Trophoblast cell (in vitro differentiated cells and primary cell): ENCODE measurements around the gene SNX15.
"Not testable (repeated sequence)": the region's sequence is repeated elsewhere in the genome, so short reads cannot be mapped to it uniquely, and the experiment has no call there.

Experiments
- DNase-seq, 2 donors: peaks; one replicate each; pipeline ENCODE4 v3.0.0-alpha.2; 2016
- H2AFZ ChIP-seq: 2 replicates; pipeline ENCODE4 v1.6.1; 2013; ENCODE audit warnings: low read length, moderate library complexity, mild to moderate bottlenecking; ENCODE audit not compliant: insufficient read depth, poor library complexity
- H2AK5ac ChIP-seq: 2 replicates; pipeline ENCODE4 v1.6.1; 2013; ENCODE audit warnings: mild to moderate bottlenecking, low read length
- H2BK120ac ChIP-seq: 2 replicates; pipeline ENCODE4 v1.6.1; 2013; ENCODE audit warnings: low read length, mild to moderate bottlenecking, moderate library complexity; ENCODE audit not compliant: insufficient read depth, poor library complexity
- H2BK12ac ChIP-seq: 2 replicates; pipeline ENCODE4 v1.6.1; 2013; ENCODE audit warnings: mild to moderate bottlenecking, low read length, moderate library complexity
- H2BK5ac ChIP-seq: 2 replicates; pipeline ENCODE4 v1.6.1; 2013; ENCODE audit warnings: low read length, low read depth, moderate library complexity, mild to moderate bottlenecking; ENCODE audit not compliant: poor library complexity
- H3K14ac ChIP-seq: 2 replicates; pipeline ENCODE4 v1.6.1; 2013; ENCODE audit warnings: mild to moderate bottlenecking, low read length
- H3K18ac ChIP-seq: 2 replicates; pipeline ENCODE4 v1.6.1; 2013; ENCODE audit warnings: mild to moderate bottlenecking, low read length
- H3K23ac ChIP-seq: 2 replicates; pipeline ENCODE4 v1.6.1; 2013; ENCODE audit warnings: low read length
- H3K27ac ChIP-seq: 2 replicates; pipeline ENCODE4 v1.5.1; 2013; ENCODE audit warnings: low read depth, mild to moderate bottlenecking, inconsistent platforms, low read length, moderate library complexity
- H3K27me3 ChIP-seq: 2 replicates; pipeline ENCODE4 v1.6.1; 2013; ENCODE audit warnings: inconsistent platforms, mild to moderate bottlenecking, low read length, moderate library complexity; ENCODE audit not compliant: insufficient read depth
- H3K36me3 ChIP-seq, 2 experiments: 1 replicate in 1 of 2; 2 replicates in 1 of 2; pipeline ENCODE4 v1.6.1; 2013; ENCODE audit warnings: low read length in 2 of 2, mild to moderate bottlenecking in 2 of 2, moderate library complexity in 1 of 2; ENCODE audit not compliant: insufficient read depth in 2 of 2, control insufficient read depth in 1 of 2
- H3K4ac ChIP-seq: 2 replicates; pipeline ENCODE4 v1.6.1; 2013; ENCODE audit warnings: low read depth, mild to moderate bottlenecking, low read length, moderate library complexity
- H3K4me1 ChIP-seq, 2 experiments: 1 replicate in 1 of 2; 2 replicates in 1 of 2; pipeline ENCODE4 v1.6.1; 2013; ENCODE audit warnings: low read length in 2 of 2, mild to moderate bottlenecking in 2 of 2, moderate library complexity in 1 of 2; ENCODE audit not compliant: insufficient read depth in 2 of 2, control insufficient read depth in 1 of 2
- H3K4me2 ChIP-seq: 2 replicates; pipeline ENCODE4 v1.6.1; 2013; ENCODE audit warnings: inconsistent platforms, mild to moderate bottlenecking, low read length, moderate library complexity
- H3K4me3 ChIP-seq: 2 replicates; pipeline ENCODE4 v1.5.1; 2013; ENCODE audit warnings: mild to moderate bottlenecking, low read depth, low read length, inconsistent platforms
- H3K79me1 ChIP-seq: one replicate; pipeline ENCODE4 v1.6.1; 2013; ENCODE audit warnings: low read length
- H3K79me2 ChIP-seq: 2 replicates; pipeline ENCODE4 v1.6.1; 2013; ENCODE audit warnings: low read length, mild to moderate bottlenecking; ENCODE audit not compliant: control insufficient read depth, insufficient read depth, poor library complexity
- H3K9ac ChIP-seq: 2 replicates; pipeline ENCODE4 v1.6.1; 2013; ENCODE audit warnings: mild to moderate bottlenecking, low read length
- H3K9me3 ChIP-seq: 2 replicates; pipeline ENCODE4 v1.6.1; 2013; ENCODE audit warnings: low read depth, mild to moderate bottlenecking, control low read depth, inconsistent platforms, low read length; ENCODE audit not compliant: insufficient read depth
- H4K12ac ChIP-seq: 2 replicates; pipeline ENCODE4 v1.6.1; 2013; ENCODE audit warnings: low read depth, mild to moderate bottlenecking, low read length, moderate library complexity
- H4K8ac ChIP-seq: 2 replicates; pipeline ENCODE4 v1.6.1; 2013; ENCODE audit warnings: low read depth, mild to moderate bottlenecking, low read length, moderate library complexity
- H4K91ac ChIP-seq: one replicate; pipeline ENCODE4 v1.6.1; 2013; ENCODE audit warnings: low read depth, mild to moderate bottlenecking, low read length, moderate library complexity
- WGBS: extraction: QIAGEN DNeasy Blood & Tissue Kit; methylation state at CpG from one replicate; pipeline ENCODE4 v1.1.7; 2013; ENCODE audit warnings: missing lambda C conversion rate; ENCODE audit not compliant: insufficient read length, insufficient coverage; ENCODE audit errors: extremely low coverage; 5-methylcytosine and 5-hydroxymethylcytosine counted together

The SNX15 gene

GRCh38 chr11:65023502-65023901 lies 3.7 kb upstream of the SNX15 start:
- peaks cover 13 to 22% of the 10 kb centered on the region in 2 experiments for H3K36me3 ChIP-seq
- H3K27ac ChIP-seq, H3K4me2 ChIP-seq, H3K79me1 ChIP-seq, H3K4me1 ChIP-seq, H2BK120ac ChIP-seq, H4K12ac ChIP-seq, H2AFZ ChIP-seq, H3K14ac ChIP-seq, H2BK5ac ChIP-seq, H3K9me3 ChIP-seq, H3K27me3 ChIP-seq, H4K91ac ChIP-seq, H3K79me2 ChIP-seq, H3K9ac ChIP-seq, H3K4me3 ChIP-seq, DNase-seq, H2AK5ac ChIP-seq, H2BK12ac ChIP-seq, H4K8ac ChIP-seq, H3K18ac ChIP-seq, H3K4ac ChIP-seq, H3K23ac ChIP-seq: not testable (repeated sequence)
- no CpG with 5 or more reads among the region's 8 CpGs for WGBS

- Histone ChIP-seq H3K4me2 (peak overlapping the region; percentile 91), H3K27me3 (no peaks in the 10 kb centered on the region), H3K23ac (no peak overlapping the region), H3K79me2 (no peaks in the 10 kb centered on the region), H3K4me3 (no peak overlapping the region), H3K27ac (no peak overlapping the region), H3K79me1 (peaks cover 3% of the 10 kb centered on the region), H3K4me1 (peaks cover 0 to 3% of the 10 kb centered on the region in 2 experiments), H4K91ac (peak overlapping the region; percentile 8), H2AFZ (peak overlapping the region; percentile 99), H2BK5ac (no peak overlapping the region), H3K9ac (no peak overlapping the region), H4K8ac (peak overlapping the region; percentile 99), H3K36me3 (peaks cover 2 to 4% of the 10 kb centered on the region in 2 experiments), H3K9me3 (peaks cover 2% of the 10 kb centered on the region), H3K18ac (no peak overlapping the region), H3K14ac (peak overlapping the region; percentile 3), H3K4ac (no peak overlapping the region), H2BK12ac (no peak overlapping the region), H4K12ac (no peak overlapping the region), H2AK5ac (no peak overlapping the region), H2BK120ac (peak overlapping the region; percentile 39)
- peak in 1 of 2 donors; percentile 22 for DNase-seq
- WGBS: no CpG with 5 or more reads among the region's 10 CpGs
Observed at GRCh38 chr11:65026810-65027209, 429 bp upstream of the SNX15 start.

- no peak overlapping the region for H3K27ac ChIP-seq
- no peak overlapping the region for H2BK12ac ChIP-seq
- no peak overlapping the region for H3K9ac ChIP-seq
- H3K9me3 ChIP-seq: no peaks in the 10 kb centered on the region
- no peak overlapping the region for H2AK5ac ChIP-seq
- H4K8ac ChIP-seq: no peak overlapping the region
- H3K4me2 ChIP-seq: no peak overlapping the region
- H3K14ac ChIP-seq: no peak overlapping the region
- no peak overlapping the region for H3K4ac ChIP-seq
- peaks cover 17 to 22% of the 10 kb centered on the region in 2 experiments for H3K36me3 ChIP-seq
- no peak overlapping the region for H4K12ac ChIP-seq
- DNase-seq: no peak
- no peak overlapping the region for H3K23ac ChIP-seq
- no CpG with 5 or more reads among the region's 13 CpGs for WGBS
- H3K79me1 ChIP-seq: peaks cover 3% of the 10 kb centered on the region
- no peak overlapping the region for H2BK120ac ChIP-seq
- H2AFZ ChIP-seq: no peak overlapping the region
- H4K91ac ChIP-seq: no peak overlapping the region
- H3K4me1 ChIP-seq: no peaks in the 10 kb centered on the region
- H3K18ac ChIP-seq: no peak overlapping the region
- H2BK5ac ChIP-seq: no peak overlapping the region
- H3K27me3 ChIP-seq: no peaks in the 10 kb centered on the region
- no peaks in the 10 kb centered on the region for H3K79me2 ChIP-seq
- H3K4me3 ChIP-seq: no peak overlapping the region
Observed at GRCh38 chr11:65032216-65032615, 5.0 kb downstream of the SNX15 start.

GRCh38 chr11:65034423-65034822 lies 7.2 kb downstream of the SNX15 start:
- Histone ChIP-seq H3K18ac (no peak overlapping the region), H4K8ac (no peak overlapping the region), H3K9ac (no peak overlapping the region), H3K14ac (no peak overlapping the region), H4K91ac (no peak overlapping the region), H3K9me3 (no peaks in the 10 kb centered on the region), H3K79me1 (no peaks in the 10 kb centered on the region), H3K23ac (no peak overlapping the region), H4K12ac (no peak overlapping the region), H3K27ac (no peak overlapping the region), H2BK5ac (no peak overlapping the region), H2BK12ac (no peak overlapping the region), H3K4me3 (no peak overlapping the region), H3K79me2 (no peaks in the 10 kb centered on the region), H2BK120ac (no peak overlapping the region), H3K36me3 (peaks cover 26 to 27% of the 10 kb centered on the region in 2 experiments), H3K4me1 (no peaks in the 10 kb centered on the region), H2AFZ (no peak overlapping the region), H3K4ac (no peak overlapping the region), H2AK5ac (no peak overlapping the region), H3K4me2 (no peak overlapping the region), H3K27me3 (no peaks in the 10 kb centered on the region)
- no peak for DNase-seq
- no CpG with 5 or more reads among the region's 2 CpGs for whole genome bisulfite sequencing
